HG02973 (cell line): Measurements from ENCODE around the gene WDR81.
A peak's percentile ranks its signal among the peaks of the same experiment; 100 is the strongest.
"Not testable (repeated sequence)": the region's sequence is repeated elsewhere in the genome, so short reads cannot be mapped to it uniquely, and the experiment has no call there.

ENCODE experiments used
- ATAC-seq: cut with Tn5 transposase; IDR thresholded peaks from one replicate; pipeline ENCODE4 v1.9.1; 2021; ENCODE audit warnings: moderate library complexity; ENCODE audit not compliant: unreplicated experiment

Gene WDR81

DNA sequence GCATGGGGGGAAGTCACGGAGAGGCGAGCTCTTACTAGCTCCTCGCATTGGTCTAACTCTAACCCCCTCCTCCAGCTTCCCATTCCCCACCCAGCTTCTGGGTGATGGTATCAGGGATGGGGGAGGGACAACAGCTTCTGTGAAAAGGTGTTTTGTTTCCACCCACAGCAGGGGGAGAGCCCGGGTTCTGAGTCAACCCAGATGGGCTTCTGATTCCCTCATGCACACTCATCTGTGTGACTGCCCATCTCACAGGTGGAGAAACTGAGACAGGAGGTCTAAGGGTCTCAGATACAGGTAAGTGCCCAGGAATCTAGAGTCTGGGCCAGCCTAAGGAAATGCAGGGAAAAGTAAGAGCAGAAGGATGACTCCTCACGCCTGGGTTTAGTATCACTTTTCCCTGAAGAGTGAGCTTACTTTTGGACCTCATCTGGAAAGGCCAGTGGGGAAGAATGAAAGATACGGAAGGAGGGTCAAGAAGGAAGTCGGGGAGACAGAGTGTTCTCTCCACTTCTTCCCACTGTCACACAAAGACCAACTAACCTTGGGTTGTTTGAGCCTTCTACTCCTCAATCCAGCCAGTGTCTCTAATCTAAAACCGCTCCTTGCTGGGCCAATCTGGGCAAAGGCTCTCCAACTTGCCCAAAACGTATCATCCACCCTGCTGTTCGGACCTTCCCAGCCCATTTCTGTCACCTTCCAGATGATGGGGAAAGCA lies 11.2 kb upstream of the WDR81 start:
- no peak for ATAC-seq

DNA sequence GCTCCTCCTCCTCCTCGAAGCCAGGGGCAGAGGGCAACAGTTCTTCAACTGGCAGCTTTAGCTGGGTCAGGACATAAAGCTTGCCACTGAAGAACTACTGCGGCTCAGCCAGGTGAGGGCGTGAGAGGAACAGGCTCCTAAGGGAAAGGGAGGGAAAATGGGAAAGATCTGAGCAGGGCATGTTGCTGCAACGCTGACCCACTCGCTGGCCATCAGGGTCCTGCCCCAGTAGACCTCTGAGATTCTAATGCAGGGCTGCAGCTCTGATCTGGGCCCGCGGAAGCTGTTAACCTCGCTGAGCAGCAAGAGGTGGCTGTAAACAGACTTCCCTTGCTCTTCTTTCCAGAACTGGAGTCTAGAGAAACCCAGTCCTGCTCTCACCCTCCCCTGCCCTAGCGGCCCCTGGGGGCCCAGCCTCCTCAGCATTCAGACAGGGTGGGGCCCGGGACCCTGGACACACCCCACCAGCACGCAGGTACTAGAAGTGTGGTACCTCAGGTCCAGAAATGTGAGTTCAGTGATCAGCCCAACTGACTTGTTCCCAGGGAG lies 10.6 kb upstream of the WDR81 start:
- no peak for ATAC-seq

- no peak for ATAC-seq
Observed at GRCh38 chr17:1714427-1714979, 10.0 kb upstream of the WDR81 start.

GRCh38 chr17:1714980-1715802 lies 9.3 kb upstream of the WDR81 start:
- no peak for ATAC-seq

DNA sequence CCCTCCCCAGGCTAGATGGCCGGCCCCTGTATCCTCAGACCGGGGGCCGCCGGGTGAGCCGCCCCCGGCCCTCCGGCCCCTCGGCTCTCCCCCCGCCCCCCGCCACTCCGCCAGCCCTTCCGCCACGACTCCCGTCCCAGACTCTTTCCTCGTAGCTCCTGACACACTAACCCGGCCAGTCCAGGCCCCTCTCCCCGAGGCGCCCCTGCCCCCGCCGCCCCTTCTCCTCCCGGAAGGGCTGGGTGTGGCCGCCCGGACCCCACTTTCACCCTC lies 8.8 kb upstream of the WDR81 start:
- no peak for ATAC-seq

DNA sequence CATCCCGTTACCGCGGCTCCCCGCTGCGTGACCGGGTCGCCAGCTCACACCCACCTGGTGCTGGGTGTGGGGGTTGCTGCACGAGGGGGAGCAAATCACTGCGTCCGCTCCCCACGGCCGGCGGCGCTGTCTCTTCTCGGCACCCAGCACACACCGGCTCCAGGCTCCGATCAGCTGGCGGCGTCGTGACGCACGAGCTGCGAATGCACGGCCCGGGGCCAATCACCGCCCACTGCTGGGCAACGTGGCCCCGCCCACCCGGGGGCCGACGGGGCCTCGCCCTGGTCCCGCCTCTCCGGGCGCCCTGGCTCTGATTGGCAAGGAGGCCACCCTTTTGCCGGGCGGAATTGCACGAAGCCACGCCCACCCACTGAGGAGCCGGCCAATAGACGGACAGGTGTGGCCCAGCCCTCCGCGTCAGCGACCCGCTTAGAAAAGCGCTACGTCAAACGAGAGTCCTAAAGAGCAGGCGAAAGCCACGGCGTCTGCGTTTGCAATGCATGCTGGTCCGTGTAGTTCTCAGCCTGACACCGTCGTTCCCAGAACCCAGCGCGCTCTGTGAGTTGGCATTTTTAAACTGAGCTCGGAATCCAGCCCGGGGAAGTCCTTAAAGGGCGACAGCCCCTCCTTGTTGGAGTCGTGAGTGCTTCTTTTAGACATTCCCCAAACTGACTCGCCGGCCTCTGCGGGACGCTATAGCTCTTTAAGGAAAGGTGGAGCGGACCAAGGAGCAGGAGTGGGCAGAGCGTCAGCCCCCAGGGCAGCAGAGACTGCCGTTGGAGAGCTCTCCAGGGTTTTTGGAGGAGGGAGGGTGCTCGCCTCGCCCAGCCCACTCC lies 8.2 kb upstream of the WDR81 start:
- ATAC-seq, result peak; percentile 65

DNA sequence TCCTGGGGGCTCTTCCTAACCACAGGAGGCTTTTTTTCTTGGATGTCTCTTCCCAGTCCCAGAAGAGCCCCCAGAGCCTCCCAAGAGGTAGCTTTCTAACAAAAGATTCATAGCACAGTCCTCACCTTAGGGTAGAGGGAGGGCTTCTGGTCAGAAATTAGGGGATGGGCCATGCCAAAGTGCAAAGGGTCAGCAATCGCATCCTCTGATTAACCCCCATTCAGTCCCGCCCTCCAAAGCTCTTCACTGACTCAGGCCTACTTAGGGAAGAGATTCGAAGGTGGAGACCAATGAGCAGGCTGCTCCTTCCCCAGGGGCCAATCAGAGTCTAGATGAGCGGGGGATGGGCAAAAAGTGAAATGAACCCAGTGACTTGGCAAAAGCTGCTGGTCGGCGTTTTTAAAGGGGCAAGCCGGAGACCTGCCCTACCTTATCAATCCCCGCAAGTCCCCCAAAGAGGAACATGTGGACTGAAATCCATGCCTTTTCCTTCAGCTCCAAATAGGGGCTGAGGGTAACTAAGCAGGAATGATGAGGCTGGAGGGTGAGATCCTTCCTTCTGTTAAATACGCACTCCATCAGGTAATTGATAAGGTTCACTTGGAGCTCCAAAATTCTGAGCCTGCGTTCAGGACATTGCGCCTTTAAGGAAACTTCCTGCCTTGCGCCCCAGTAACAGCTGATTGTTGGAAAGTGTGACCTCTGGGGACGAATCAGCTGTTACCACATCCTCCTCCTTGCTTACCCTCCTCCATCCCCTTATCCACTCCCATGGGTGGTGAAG lies 7.4 kb upstream of the WDR81 start:
- ATAC-seq, result peak; percentile 35

- no peak for ATAC-seq
Observed at GRCh38 chr17:1718362-1719165, 5.9 kb upstream of the WDR81 start.

- no peak for ATAC-seq
Observed at GRCh38 chr17:1720856-1721386, 3.6 kb upstream of the WDR81 start.

GRCh38 chr17:1722022-1722421 lies 2.5 kb upstream of the WDR81 start:
- ATAC-seq, result not testable (repeated sequence)

- peak; percentile 17 for ATAC-seq
Observed at GRCh38 chr17:1724869-1725641, 551 bp downstream of the WDR81 start.

GRCh38 chr17:1725642-1726511 lies 1.4 kb downstream of the WDR81 start:
- no peak for ATAC-seq

DNA sequence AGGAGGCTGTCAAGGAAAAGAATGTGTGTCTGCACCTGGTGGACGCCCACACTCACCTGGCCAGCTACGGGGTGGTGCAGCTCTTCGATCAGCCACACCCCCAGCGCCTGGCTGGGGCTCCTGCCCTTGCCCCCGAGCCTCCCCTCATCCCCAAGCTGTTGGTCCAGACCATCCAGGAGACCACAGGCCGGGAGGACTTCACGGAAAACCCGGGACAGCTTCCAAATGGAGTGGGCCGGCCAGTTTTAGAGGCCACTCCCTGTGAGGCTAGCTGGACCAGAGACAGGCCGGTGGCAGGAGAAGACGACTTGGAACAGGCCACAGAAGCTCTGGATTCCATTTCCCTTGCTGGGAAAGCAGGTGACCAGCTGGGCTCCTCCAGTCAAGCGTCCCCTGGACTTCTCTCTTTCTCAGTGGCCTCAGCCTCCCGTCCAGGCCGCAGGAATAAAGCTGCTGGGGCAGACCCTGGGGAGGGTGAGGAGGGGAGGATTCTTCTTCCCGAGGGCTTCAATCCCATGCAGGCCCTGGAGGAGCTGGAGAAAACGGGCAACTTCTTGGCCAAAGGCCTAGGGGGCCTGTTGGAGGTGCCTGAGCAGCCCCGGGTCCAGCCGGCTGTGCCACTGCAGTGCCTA lies 2.2 kb downstream of the WDR81 start:
- no peak for ATAC-seq

- ATAC-seq, result no peak
Observed at GRCh38 chr17:1727258-1727789, 2.8 kb downstream of the WDR81 start.

DNA sequence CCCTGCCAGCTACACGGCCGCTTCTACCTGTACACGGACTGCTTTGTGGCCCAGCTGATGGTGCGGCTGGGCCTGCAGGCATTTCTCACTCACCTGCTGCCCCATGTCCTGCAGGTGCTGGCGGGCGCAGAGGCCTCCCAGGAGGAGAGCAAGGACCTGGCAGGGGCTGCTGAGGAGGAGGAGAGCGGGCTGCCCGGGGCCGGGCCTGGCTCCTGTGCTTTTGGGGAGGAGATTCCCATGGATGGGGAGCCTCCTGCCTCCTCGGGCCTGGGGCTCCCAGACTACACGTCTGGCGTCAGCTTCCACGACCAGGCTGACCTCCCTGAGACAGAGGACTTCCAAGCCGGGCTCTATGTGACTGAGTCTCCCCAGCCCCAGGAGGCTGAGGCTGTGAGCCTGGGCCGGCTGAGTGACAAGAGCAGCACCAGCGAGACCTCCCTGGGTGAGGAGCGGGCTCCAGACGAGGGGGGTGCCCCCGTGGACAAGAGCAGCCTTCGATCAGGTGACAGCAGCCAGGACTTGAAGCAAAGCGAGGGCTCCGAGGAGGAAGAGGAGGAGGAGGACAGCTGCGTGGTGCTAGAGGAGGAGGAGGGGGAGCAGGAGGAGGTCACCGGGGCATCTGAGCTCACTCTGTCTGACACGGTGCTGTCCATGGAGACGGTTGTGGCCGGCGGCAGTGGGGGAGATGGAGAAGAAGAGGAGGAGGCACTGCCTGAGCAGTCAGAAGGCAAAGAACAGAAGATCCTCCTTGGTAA lies 3.5 kb downstream of the WDR81 start:
- ATAC-seq, result no peak

- no peak for ATAC-seq
Observed at GRCh38 chr17:1729966-1730325, 5.4 kb downstream of the WDR81 start.
